ENCODE results near the gene SLC16A12. TPM values are rescaled to one million over a fixed set of nuclear protein-coding genes. Genes with fewer than 3 reads are reported as not detected.

The SLC16A12 gene
- total and polyA plus RNA-seq, 2 donors (not counting 3 experiments of a cell fraction or from before 2014, with no cell fraction given): not detected

GRCh38 chr10:89442289-89442688, 93.1 kb downstream of the SLC16A12 start:
- Histone ChIP-seq H3K4me2 (ENCODE audit: insufficient read depth, low read length) (no peak overlapping the region), H3K9me3 (replicated peaks; ENCODE audit: control insufficient read depth, insufficient read depth, low read length) (no peaks in the 10 kb centered on the region), H4K20me1 (replicated peaks; ENCODE audit: control insufficient read depth, extremely low read depth, insufficient read depth, low read length) (no peaks in the 10 kb centered on the region), H2AFZ (ENCODE audit: low read depth, low read length) (no peak overlapping the region), H3K36me3 (ENCODE audit: control insufficient read depth in 2 of 2, extremely low read depth in 1 of 2, insufficient read depth in 2 of 2, low read length in 2 of 2) (no peaks in the 10 kb centered on the region), H3K9me1 (replicated peaks; ENCODE audit: control insufficient read depth, extremely low read depth, insufficient read depth, low read length) (no peaks in the 10 kb centered on the region), H3K27ac (ENCODE audit: insufficient read depth, low read depth, low read length) (no peak overlapping the region), H3K4me3 (replicated peaks in 1 of 3; ENCODE audit: insufficient read depth in 1 of 3, low read depth in 1 of 3, low read length in 3 of 3) (no peak overlapping the region), H3K4me1 (ENCODE audit: control insufficient read depth, extremely low read depth, insufficient read depth, low read length) (peaks cover 4% of the 10 kb centered on the region), H3K79me2 (ENCODE audit: control insufficient read depth, insufficient read depth, low read length) (no peaks in the 10 kb centered on the region), H3K27me3 (ENCODE audit: control insufficient read depth in 2 of 2, insufficient read depth in 2 of 2, low read length in 2 of 2) (no peaks in the 10 kb centered on the region), H3K9ac (replicated peaks; ENCODE audit: extremely low read depth, insufficient read depth, low read length) (no peak overlapping the region)
- TF ChIP-seq JUN (IDR thresholded peaks at IDR 0.05; ENCODE audit: borderline replicate concordance, insufficient read depth, insufficient read length, low read depth) (no peak), FOS (IDR thresholded peaks at IDR 0.05; ENCODE audit: borderline replicate concordance, insufficient read depth, low read length) (peak; percentile 76)
- CTCF ChIA-PET: interaction anchor here (0.9 kb wide), 1 partner anchor 120 kb away, joined by 3 read pairs; no protein-coding TSS in a partner anchor
- FAIRE-seq (no peak), DNase-seq (ENCODE audit: low read depth, low spot score) (peak; percentile 22)
- intact Hi-C loops (cut with micrococcal nuclease): no loop called here
- POLR2A ChIA-PET: no interaction called here
- dilution Hi-C loops (cut with MboI; ENCODE audit: extremely low pct_ligation_motif_present, low sequenced_read_pairs): no loop called here
- BruUV-seq (replicated peaks): no TSS peak

GRCh38 chr10:89440226-89441009, 95.0 kb downstream of the SLC16A12 start:
- H3K4me2 ChIP-seq (ENCODE audit: insufficient read depth, low read length): no peak overlapping the region
- no peaks in the 10 kb centered on the region for H3K27me3 ChIP-seq (ENCODE audit: control insufficient read depth in 2 of 2, insufficient read depth in 2 of 2, low read length in 2 of 2)
- dilution Hi-C loops (cut with MboI; ENCODE audit: extremely low pct_ligation_motif_present, low sequenced_read_pairs) (no loop called here), intact Hi-C loops (cut with micrococcal nuclease) (no loop called here)
- no peak overlapping the region for H2AFZ ChIP-seq (ENCODE audit: low read depth, low read length)
- H3K9ac ChIP-seq (replicated peaks; ENCODE audit: extremely low read depth, insufficient read depth, low read length): no peak overlapping the region
- TF ChIP-seq GATA2 (IDR thresholded peaks at IDR 0.05; ENCODE audit: insufficient read depth, insufficient read length, low read depth, low read length) (no peak), EZH2 (IDR thresholded peaks at IDR 0.05; ENCODE audit: borderline replicate concordance, low read depth, low read length, severe bottlenecking) (no peak), JUN (IDR thresholded peaks at IDR 0.05; ENCODE audit: borderline replicate concordance, insufficient read depth, insufficient read length, low read depth) (no peak), FOS (IDR thresholded peaks at IDR 0.05; ENCODE audit: borderline replicate concordance, insufficient read depth, low read length) (no peak), MAX (IDR thresholded peaks at IDR 0.05; ENCODE audit: insufficient read depth, insufficient read length) (no peak), MYC (IDR thresholded peaks at IDR 0.05; ENCODE audit: low read depth, low read length) (no peak), CTCF (IDR thresholded peaks at IDR 0.05; ENCODE audit: extremely low read depth in 1 of 2, insufficient read depth in 1 of 2, low read depth in 1 of 2, low read length in 2 of 2) (no peak), POLR2A (IDR thresholded peaks at IDR 0.05; ENCODE audit: low read depth, low read length) (no peak), POLR2AphosphoS5 (IDR thresholded peaks at IDR 0.05; ENCODE audit: insufficient read depth, low read depth, low read length) (no peak)
- no peak overlapping the region for H3K27ac ChIP-seq (ENCODE audit: insufficient read depth, low read depth, low read length)
- no peaks in the 10 kb centered on the region for H3K79me2 ChIP-seq (ENCODE audit: control insufficient read depth, insufficient read depth, low read length)
- H4K20me1 ChIP-seq (replicated peaks; ENCODE audit: control insufficient read depth, extremely low read depth, insufficient read depth, low read length): no peaks in the 10 kb centered on the region
- H3K36me3 ChIP-seq (ENCODE audit: control insufficient read depth in 2 of 2, extremely low read depth in 1 of 2, insufficient read depth in 2 of 2, low read length in 2 of 2): no peaks in the 10 kb centered on the region
- FAIRE-seq (no peak), DNase-seq (ENCODE audit: low read depth, low spot score) (no peak)
- no TSS peak for BruUV-seq (replicated peaks)
- H3K9me1 ChIP-seq (replicated peaks; ENCODE audit: control insufficient read depth, extremely low read depth, insufficient read depth, low read length): no peaks in the 10 kb centered on the region
- H3K4me3 ChIP-seq (replicated peaks in 1 of 3; ENCODE audit: insufficient read depth in 1 of 3, low read depth in 1 of 3, low read length in 3 of 3): no peak overlapping the region
- ChIA-PET POLR2A (no interaction called here), CTCF (interaction anchor here (1.0 kb wide), 1 partner anchor 22 kb away, joined by 3 read pairs; no protein-coding TSS in a partner anchor)
- H3K9me3 ChIP-seq (replicated peaks; ENCODE audit: control insufficient read depth, insufficient read depth, low read length): no peaks in the 10 kb centered on the region
- H3K4me1 ChIP-seq (ENCODE audit: control insufficient read depth, extremely low read depth, insufficient read depth, low read length): peaks cover 4% of the 10 kb centered on the region

Measured in endothelial cell of umbilical vein (primary cell).